ENCODE data around the gene SCN8A.
"Not testable (repeated sequence)": the region's sequence is repeated elsewhere in the genome, so short reads cannot be mapped to it uniquely, and the experiment has no call there.

The SCN8A gene

DNA sequence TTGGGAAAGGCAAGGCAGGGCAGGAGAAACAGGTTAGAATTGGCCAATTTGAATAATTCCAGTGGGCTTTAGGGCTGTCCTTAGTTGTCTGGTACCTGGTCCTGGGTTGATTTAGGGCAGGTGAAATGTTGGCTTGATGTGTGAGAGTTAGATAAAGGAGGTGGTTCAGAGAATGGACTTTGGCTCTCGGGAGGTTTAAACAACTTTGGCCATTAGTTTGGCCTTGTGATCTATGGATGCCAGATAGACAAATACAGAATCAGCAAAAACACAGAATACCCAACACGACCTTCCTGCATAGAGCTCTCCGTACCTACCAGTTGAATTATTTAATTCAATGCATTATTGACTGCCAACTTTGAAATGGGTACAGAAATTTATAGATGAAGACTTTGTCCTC is 35.1 kb downstream of the SCN8A start:
- no peak for DNase-seq

DNA sequence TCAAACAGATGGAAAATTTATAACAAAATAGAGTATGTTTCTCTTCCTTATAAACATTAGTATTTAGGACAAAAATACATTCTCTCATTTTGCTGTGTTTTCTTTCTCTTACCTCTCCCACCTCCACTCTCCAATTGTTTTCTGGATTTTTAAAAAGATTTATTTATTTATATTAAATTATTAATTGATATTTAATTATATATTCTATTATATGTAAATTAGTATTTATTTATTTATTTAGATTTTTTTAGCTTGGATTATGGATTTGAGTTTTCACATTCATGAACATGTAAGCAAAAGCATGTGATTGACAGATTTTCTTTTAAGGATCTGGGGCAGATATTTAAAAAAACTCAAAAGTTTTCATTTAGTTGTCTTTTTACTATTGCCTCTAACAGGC is 35.6 kb downstream of the SCN8A start:
- DNase-seq, result no peak

GRCh38 chr12:51630256-51630880 is 39.3 kb downstream of the SCN8A start:
- no peak for DNase-seq

GRCh38 chr12:51630986-51631385 is 40.0 kb downstream of the SCN8A start:
- no peak for DNase-seq

- DNase-seq, result no peak
These were observed 40.6 kb downstream of the SCN8A start for GRCh38 chr12:51631591-51631990.

DNA sequence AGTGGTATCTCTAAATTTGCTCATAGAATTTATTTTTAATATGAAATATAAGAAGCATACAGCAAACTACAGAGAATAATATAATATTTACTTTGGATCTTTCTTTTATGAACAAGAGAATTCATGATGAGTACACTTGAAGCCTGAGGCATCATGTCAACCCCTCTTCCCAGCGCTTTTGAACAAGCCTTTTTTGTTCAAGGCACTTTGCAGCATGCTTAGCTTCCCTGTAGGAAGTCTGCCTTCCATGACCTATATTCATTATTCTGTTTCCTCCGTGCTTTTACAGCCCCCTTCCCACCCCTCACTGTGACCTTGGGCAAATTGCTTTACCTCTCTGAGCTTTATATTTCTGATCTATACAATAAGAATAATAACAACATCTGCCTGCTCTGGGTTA is 41.6 kb downstream of the SCN8A start:
- DNase-seq, result no peak

DNA sequence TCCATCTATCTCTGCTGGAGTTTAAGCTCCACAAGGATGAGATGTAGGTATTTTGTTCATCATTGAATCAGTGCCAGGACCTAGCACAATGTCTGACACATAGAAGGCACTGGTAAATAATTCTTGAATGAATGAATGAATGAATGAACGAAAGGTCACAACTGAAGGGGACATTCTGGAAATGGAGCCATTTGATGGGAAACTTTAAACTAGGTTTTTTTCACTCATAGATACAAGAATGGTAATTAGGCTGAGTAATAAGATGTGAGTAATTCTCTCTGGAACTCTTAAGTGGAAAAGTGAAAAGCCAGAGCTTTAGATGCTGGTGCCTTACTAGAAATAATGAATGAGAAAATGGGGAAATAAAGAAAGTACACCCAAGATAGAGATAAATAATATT is 44.3 kb downstream of the SCN8A start:
- DNase-seq, result no peak

- no peak for DNase-seq
These were observed 45.5 kb downstream of the SCN8A start for GRCh38 chr12:51636581-51636980.

- no peak for DNase-seq
These were observed 46.0 kb downstream of the SCN8A start for GRCh38 chr12:51636986-51637385.

GRCh38 chr12:51639361-51639760 is 48.3 kb downstream of the SCN8A start:
- DNase-seq, result no peak

DNA sequence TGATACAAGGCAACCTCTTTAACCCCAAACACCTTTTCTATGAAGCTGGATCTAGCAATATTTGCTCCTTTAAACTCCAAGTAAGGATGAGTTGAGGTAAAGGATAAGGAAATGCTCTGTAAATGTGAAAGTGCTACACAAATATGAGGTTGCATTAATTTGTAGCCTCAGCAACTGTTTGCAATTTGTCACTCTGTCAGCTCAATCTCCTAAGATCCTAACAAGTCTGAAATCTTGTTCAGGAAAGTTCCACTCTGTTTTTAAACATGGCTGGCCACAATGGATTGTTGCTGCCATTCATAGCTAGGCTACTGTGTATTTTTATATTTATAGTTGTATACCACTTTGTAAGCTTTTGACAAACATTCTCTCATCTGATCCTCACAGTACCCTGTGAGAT is 51.3 kb downstream of the SCN8A start:
- no peak for DNase-seq

DNA sequence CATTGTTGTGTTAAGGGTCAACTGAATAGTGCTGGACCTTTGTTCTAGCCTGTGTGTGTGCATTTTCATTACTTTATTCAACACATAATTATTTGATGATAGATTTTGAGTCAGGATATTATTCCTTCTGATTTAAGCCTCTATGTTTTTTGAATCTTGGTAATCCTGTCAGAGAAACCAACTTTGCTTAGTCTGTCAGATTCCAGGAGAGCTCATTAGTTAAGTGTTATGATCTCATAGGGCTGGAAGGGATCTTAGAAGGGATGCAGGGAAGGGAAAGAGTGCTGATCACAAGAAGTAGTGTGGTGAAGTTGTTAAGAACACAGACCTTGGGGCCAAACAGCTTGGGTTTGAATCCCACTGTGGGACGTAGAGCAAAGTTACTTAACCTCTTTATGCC is 52.9 kb downstream of the SCN8A start:
- DNase-seq, result no peak

GRCh38 chr12:51644691-51645090 is 53.7 kb downstream of the SCN8A start:
- not testable (repeated sequence) for DNase-seq

GRCh38 chr12:51645961-51646360 is 54.9 kb downstream of the SCN8A start:
- no peak for DNase-seq

DNA sequence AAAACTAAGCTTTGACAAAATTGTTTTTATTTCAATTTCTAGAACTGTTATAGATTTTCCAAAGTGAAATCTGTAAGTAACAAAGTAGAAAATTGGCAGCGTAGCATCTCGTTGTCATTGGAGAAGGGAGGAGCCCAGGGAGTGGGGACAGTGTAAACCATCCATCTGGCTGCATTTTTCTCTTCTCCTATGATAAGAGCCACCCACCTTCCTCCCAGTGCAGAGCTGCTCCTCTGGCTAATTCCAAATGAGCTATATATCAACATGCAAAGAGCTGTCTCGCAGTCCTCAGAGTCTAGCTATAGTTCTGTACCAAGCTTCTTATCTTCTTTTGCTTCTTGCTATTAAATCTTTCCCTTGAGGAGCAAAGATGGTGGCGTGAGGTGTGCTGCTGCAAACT is 56.6 kb downstream of the SCN8A start:
- DNase-seq, result no peak

- no peak for DNase-seq
These were observed 62.4 kb downstream of the SCN8A start for GRCh38 chr12:51653431-51653830.

GRCh38 chr12:51661199-51661598 is 70.2 kb downstream of the SCN8A start:
- DNase-seq, result no peak

DNA sequence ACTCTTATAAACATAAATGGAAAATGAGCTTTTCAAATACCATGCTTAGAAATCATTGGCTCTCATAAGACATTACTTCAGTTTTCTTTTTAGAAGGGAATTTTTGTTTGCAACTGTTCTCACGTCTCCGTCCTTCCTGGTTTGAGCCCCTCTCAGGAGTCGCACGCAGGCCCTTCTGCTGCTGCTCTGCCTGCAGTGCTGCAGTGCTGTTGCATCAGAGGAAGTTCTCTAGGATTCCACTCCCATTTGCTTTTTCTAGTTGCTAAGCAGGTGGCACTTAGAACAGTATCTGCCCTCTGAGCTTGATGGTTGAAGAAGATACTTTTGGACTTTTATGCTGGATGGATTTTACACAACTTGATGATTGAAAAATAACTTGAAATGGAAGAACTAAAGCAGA is 70.8 kb downstream of the SCN8A start:
- DNase-seq, result no peak

GRCh38 chr12:51662728-51663154 is 71.7 kb downstream of the SCN8A start:
- no peak for DNase-seq

GRCh38 chr12:51663390-51663789 is 72.4 kb downstream of the SCN8A start:
- no peak for DNase-seq

- DNase-seq, result no peak
These were observed 75.7 kb downstream of the SCN8A start for GRCh38 chr12:51666696-51667095.

DNA sequence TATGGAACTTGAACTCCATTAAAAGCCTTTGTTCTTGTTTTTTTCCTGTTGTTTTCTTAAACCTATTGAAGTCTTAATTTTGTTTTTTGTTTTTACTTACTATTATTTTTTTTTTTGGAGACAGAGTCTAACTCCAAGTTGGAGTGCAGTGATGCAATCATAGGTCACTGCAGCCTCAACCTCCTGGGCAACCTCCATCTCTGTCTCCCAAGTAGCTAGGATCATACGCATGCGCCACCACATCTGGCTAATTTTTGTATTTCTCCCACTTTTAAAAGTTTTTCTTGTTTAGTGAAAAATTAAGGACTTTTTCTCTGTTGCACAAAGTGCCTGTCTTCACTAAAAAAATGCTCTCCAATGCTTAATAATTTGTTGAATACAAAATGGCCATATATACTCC is 76.2 kb downstream of the SCN8A start:
- DNase-seq, result no peak

GRCh38 chr12:51669271-51669670 is 78.2 kb downstream of the SCN8A start:
- DNase-seq, result no peak

- DNase-seq, result no peak
These were observed 79.0 kb downstream of the SCN8A start for GRCh38 chr12:51669996-51670395.

DNA sequence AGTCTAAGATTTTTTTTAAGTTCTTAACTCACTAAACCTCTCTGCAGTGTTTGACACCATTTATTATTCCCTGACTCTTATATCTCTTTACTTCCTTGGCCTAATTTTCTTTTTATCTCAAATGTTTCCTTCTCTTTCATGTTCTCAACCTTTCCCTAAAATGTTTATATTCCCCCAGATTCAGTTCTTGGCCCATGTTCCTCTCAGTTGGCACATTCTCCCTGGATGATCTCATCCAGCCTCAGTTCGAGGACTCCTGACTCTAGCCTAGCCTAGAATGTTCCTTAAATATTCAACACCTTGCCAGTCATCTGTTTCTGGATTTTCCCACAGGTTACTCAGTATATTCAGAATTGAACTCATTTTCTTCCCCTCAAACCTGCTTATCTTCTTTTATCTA is 81.3 kb downstream of the SCN8A start:
- DNase-seq, result no peak

All from NCI-H2029 (cell line).